Fibroblast of lung (primary cell): ENCODE results near the gene PCGF1.

Source experiments
- CTCF ChIP-seq, 2 donors: IDR thresholded peaks in 1 of 2; conservative IDR thresholded peaks in 1 of 2; 1 replicate in 1 of 2; 2 replicates in 1 of 2; pipeline ENCODE4 v1.5.1; 2011 to 2012; ENCODE audit warnings: low read length in 2 of 2, control low read depth in 1 of 2, inconsistent platforms in 1 of 2, low read depth in 1 of 2, mild to moderate bottlenecking in 1 of 2
- EZH2 ChIP-seq: IDR thresholded peaks from 2 replicates; pipeline ENCODE4 v1.5.1; 2012; ENCODE audit warnings: low read length, control low read depth, mild to moderate bottlenecking; ENCODE audit errors: missing control alignments

- TF ChIP-seq CTCF (conservative IDR thresholded peaks at IDR 0.05 in 1 of 2, IDR thresholded peaks at IDR 0.05 in 1 of 2; ENCODE audit: low read depth in 1 of 2, low read length in 2 of 2) (no peak), EZH2 (no peak)
Measured at GRCh38 chr2:74472945-74473258, 34.6 kb downstream of the PCGF1 start.
